GM12873 (cell line): Measurements from ENCODE around the gene CTH.

Experiments used
- CTCF ChIP-seq: IDR thresholded peaks from 2 replicates; pipeline ENCODE4 v1.5.1; 2012; ENCODE audit warnings: low read depth, mild to moderate bottlenecking, moderate library complexity, low read length, control low read depth; ENCODE audit not compliant: insufficient read depth; ENCODE audit errors: missing control alignments

The CTH gene

GRCh38 chr1:70436622-70437251 is 25.7 kb downstream of the CTH start:
- no peak for TF ChIP-seq CTCF

GRCh38 chr1:70438529-70438928 is 27.5 kb downstream of the CTH start:
- TF ChIP-seq CTCF = no peak

GRCh38 chr1:70440642-70441391 is 29.7 kb downstream of the CTH start:
- TF ChIP-seq CTCF = no peak

- no peak for TF ChIP-seq CTCF
Measured at GRCh38 chr1:70441392-70442035, 30.4 kb downstream of the CTH start.

GRCh38 chr1:70442490-70442889 is 31.4 kb downstream of the CTH start:
- TF ChIP-seq CTCF = no peak

GRCh38 chr1:70443739-70444138 is 32.7 kb downstream of the CTH start:
- TF ChIP-seq CTCF = no peak

- no peak for TF ChIP-seq CTCF
Measured at GRCh38 chr1:70449049-70449448, 38.0 kb downstream of the CTH start.
